GM12878 (cell line): ENCODE measurements around the gene ZNF260. TPM values are rescaled to one million over a fixed set of nuclear protein-coding genes. Genes with fewer than 3 reads are reported as not detected.

ENCODE experiments used
- CBFB ChIP-seq: IDR thresholded peaks from 2 replicates; pipeline ENCODE4 v1.6.1; 2016; ENCODE audit warnings: antibody characterized with exemption, low read depth
- E2F8 ChIP-seq: fragments of 450-650 bp; IDR thresholded peaks from 2 replicates; pipeline ENCODE4 v1.6.1; 2018; ENCODE audit warnings: mild to moderate bottlenecking, low read depth, moderate library complexity; ENCODE audit not compliant: partially characterized antibody
- LARP7 ChIP-seq: fragments of 450-650 bp; IDR thresholded peaks from 2 replicates; pipeline ENCODE4 v1.6.1; 2017; ENCODE audit warnings: mild to moderate bottlenecking
- NBN ChIP-seq: fragments of 450-650 bp; IDR thresholded peaks from 2 replicates; pipeline ENCODE4 v1.6.1; 2016
- NFXL1 ChIP-seq: fragments of 450-650 bp; IDR thresholded peaks from 2 replicates; pipeline ENCODE4 v1.6.1; 2017; ENCODE audit warnings: antibody characterized with exemption, mild to moderate bottlenecking, borderline replicate concordance
- POU2F2 ChIP-seq: IDR thresholded peaks from 3 replicates; pipeline ENCODE4 v1.6.1; 2011; ENCODE audit warnings: low read depth, mild to moderate bottlenecking, low read length, borderline replicate concordance
- WRNIP1 ChIP-seq: IDR thresholded peaks from 2 replicates; pipeline ENCODE4 v1.6.1; 2011; ENCODE audit warnings: low read depth, low read length, improper control_type of control experiment, borderline replicate concordance
- ZNF24 ChIP-seq: fragments of 450-650 bp; IDR thresholded peaks from 2 replicates; pipeline ENCODE4 v1.6.1; 2017; ENCODE audit warnings: antibody characterized with exemption, mild to moderate bottlenecking
- polyA plus RNA-seq, 11 experiments: library from polyadenylated mRNA; depleted of rRNA in 4 of 11; unstranded in 6 of 11; stranded (reverse) in 5 of 11; fragments of >200 nt; fragmentation: Nextera tagmentation in 4 of 11; fragmentation: Illumina TruSeq in 1 of 11; extraction: Ambion mirVana in 4 of 11; extraction: Trizol in 1 of 11; gene quantifications; 1 replicate in 1 of 11; 2 replicates in 10 of 11; pipeline versions ENCODE4 v1.2.1 to v1.2.3, GENCODE V29; 2011 to 2016; ENCODE audit warnings: inconsistent platforms in 2 of 11, missing spikeins in 2 of 11, low read depth in 1 of 11
- total RNA-seq, 4 experiments: library from RNA; depleted of rRNA in 3 of 4; stranded (reverse); fragments of >200 nt in 3 of 4; fragmentation: Illumina TruSeq in 1 of 4; extraction: Trizol in 1 of 4; gene quantifications; 2 replicates each; pipeline versions ENCODE4 v1.2.1 to v1.2.3, GENCODE V29; 2013 to 2021
- TF ChIP-seq, protein P1 (sequence below): IDR thresholded peaks from 2 replicates; pipeline ENCODE4 v1.6.1; 2011; ENCODE audit warnings: borderline replicate concordance, low read depth, mild to moderate bottlenecking, moderate library complexity, mixed read lengths, low read length; ENCODE audit not compliant: insufficient read depth; ENCODE audit errors: extremely low read length
- TF ChIP-seq, protein P2 (sequence below): IDR thresholded peaks from 2 replicates; pipeline ENCODE4 v1.6.1; 2011; ENCODE audit warnings: low read depth, mild to moderate bottlenecking, low read length, moderate library complexity, borderline replicate concordance; ENCODE audit errors: extremely low read depth

Gene ZNF260
- total and polyA plus RNA-seq, 10 of the 15 experiments (the other 5 are each of a cell fraction or from before 2014, with no cell fraction given): 1.9 to 9.7 (median 7.1) TPM

- TF ChIP-seq, protein P1, sequence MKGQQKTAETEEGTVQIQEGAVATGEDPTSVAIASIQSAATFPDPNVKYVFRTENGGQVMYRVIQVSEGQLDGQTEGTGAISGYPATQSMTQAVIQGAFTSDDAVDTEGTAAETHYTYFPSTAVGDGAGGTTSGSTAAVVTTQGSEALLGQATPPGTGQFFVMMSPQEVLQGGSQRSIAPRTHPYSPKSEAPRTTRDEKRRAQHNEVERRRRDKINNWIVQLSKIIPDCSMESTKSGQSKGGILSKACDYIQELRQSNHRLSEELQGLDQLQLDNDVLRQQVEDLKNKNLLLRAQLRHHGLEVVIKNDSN: no peak
- TF ChIP-seq NFXL1 (no peak), CBFB (no peak), WRNIP1 (no peak), ZNF24 (no peak), E2F8 (no peak), NBN (no peak), POU2F2 (no peak), LARP7 (no peak)
- TF ChIP-seq, protein P2, sequence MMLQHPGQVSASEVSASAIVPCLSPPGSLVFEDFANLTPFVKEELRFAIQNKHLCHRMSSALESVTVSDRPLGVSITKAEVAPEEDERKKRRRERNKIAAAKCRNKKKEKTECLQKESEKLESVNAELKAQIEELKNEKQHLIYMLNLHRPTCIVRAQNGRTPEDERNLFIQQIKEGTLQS: no peak
Observed at GRCh38 chr19:36527341-36527740, 730 bp downstream of the ZNF260 start (continued).
